GM12864 (cell line): ENCODE data around the gene SLC25A23.

Experiments used
- DNase-seq: peaks from one replicate; pipeline ENCODE4 v3.0.0-alpha.2; 2011; ENCODE audit warnings: low read depth
- H3K4me3 ChIP-seq: 2 replicates; pipeline ENCODE4 v1.5.1; 2011; ENCODE audit warnings: mild to moderate bottlenecking, low read depth, low read length, control low read depth
- CTCF ChIP-seq: IDR thresholded peaks from 2 replicates; pipeline ENCODE4 v1.5.1; 2011; ENCODE audit warnings: low read depth, mild to moderate bottlenecking, moderate library complexity, low read length, control low read depth, inconsistent platforms; ENCODE audit errors: missing control alignments

Gene SLC25A23

GRCh38 chr19:6453951-6454565 lies 5.5 kb downstream of the SLC25A23 start:
- TF ChIP-seq CTCF = no peak
- DNase-seq = no peak
- no peak overlapping the region for H3K4me3 ChIP-seq

GRCh38 chr19:6452899-6453298 lies 6.7 kb downstream of the SLC25A23 start:
- H3K4me3 ChIP-seq = no peak overlapping the region
- no peak for DNase-seq
- TF ChIP-seq CTCF = no peak

GRCh38 chr19:6452223-6452614 lies 7.4 kb downstream of the SLC25A23 start:
- DNase-seq = no peak
- H3K4me3 ChIP-seq = no peak overlapping the region
- TF ChIP-seq CTCF = no peak

- no peak for TF ChIP-seq CTCF
- DNase-seq = no peak
- no peak overlapping the region for H3K4me3 ChIP-seq
Observed at GRCh38 chr19:6451583-6452222, 7.9 kb downstream of the SLC25A23 start.

- TF ChIP-seq CTCF = no peak
- H3K4me3 ChIP-seq = no peak overlapping the region
- no peak for DNase-seq
Observed at GRCh38 chr19:6450166-6450565, 9.4 kb downstream of the SLC25A23 start.

- no peak for DNase-seq
- H3K4me3 ChIP-seq = no peak overlapping the region
- no peak for TF ChIP-seq CTCF
Observed at GRCh38 chr19:6448045-6448444, 11.5 kb downstream of the SLC25A23 start.

- no peak for DNase-seq
- TF ChIP-seq CTCF = no peak
- no peak overlapping the region for H3K4me3 ChIP-seq
Observed at GRCh38 chr19:6446452-6446851, 13.1 kb downstream of the SLC25A23 start.
